WTC11 (cell line): ENCODE measurements around the gene THSD4.
"Not testable (repeated sequence)": the region's sequence is repeated elsewhere in the genome, so short reads cannot be mapped to it uniquely, and the experiment has no call there.

Experiments used
- CTCF ChIP-seq: fragments of 200-600 bp; IDR thresholded peaks from 2 replicates; pipeline ENCODE4 v1.8.0; 2022; ENCODE audit warnings: antibody characterized with exemption
- JAZF1 ChIP-seq: fragments of 250-450 bp; sonication (Bioruptor Pico); IDR thresholded peaks from 2 replicates; pipeline ENCODE4 v1.9.0; 2021; ENCODE audit warnings: moderate library complexity, mild to moderate bottlenecking, inconsistent platforms
- NR1H2 ChIP-seq: sonication (generic); formaldehyde crosslinking; IDR thresholded peaks from 2 replicates; pipeline ENCODE4 v1.9.0; 2021; ENCODE audit warnings: mild to moderate bottlenecking, moderate library complexity, missing genetic modification reagents
- USF1 ChIP-seq: sonication (generic); formaldehyde crosslinking; IDR thresholded peaks from 2 replicates; pipeline ENCODE4 v1.8.0; 2022; ENCODE audit warnings: mild to moderate bottlenecking, missing genetic modification reagents

- not testable (repeated sequence) for TF ChIP-seq CTCF; NR1H2; JAZF1 (CRISPR knock-in tag); USF1 (CRISPR knock-in tag)
These were observed 98.7 kb downstream of the THSD4 start for GRCh38 chr15:71213943-71214342.
